Prostate gland (tissue), 2 donors: ENCODE measurements around the gene FANCG. TPM values are rescaled to one million over a fixed set of nuclear protein-coding genes. Genes with fewer than 3 reads are reported as not detected.

Experiments
- DNase-seq: peaks from one replicate; pipeline ENCODE4 v3.0.0-alpha.2; 2019; ENCODE audit warnings: low spot score
- H3K27ac ChIP-seq, 2 donors: fragments of 200-600 bp; sonication (generic); 2 replicates each; pipeline ENCODE4 v1.5.1; 2017 to 2019
- H3K27me3 ChIP-seq: fragments of 200-600 bp; sonication (generic); replicated peaks from 2 replicates; pipeline ENCODE4 v1.5.1; 2019; ENCODE audit not compliant: insufficient read depth
- H3K36me3 ChIP-seq, 2 donors: fragments of 200-600 bp; sonication (generic); 1 replicate in 1 of 2; 2 replicates in 1 of 2; pipeline versions ENCODE4 v1.5.1 to v1.8.1; 2017 to 2019
- H3K4me1 ChIP-seq: fragments of 200-600 bp; sonication (generic); replicated peaks from 2 replicates; pipeline ENCODE4 v1.5.1; 2019
- H3K4me3 ChIP-seq, 2 donors: fragments of 200-600 bp; sonication (generic); 2 replicates each; pipeline ENCODE4 v1.5.1; 2017 to 2019
- H3K9me3 ChIP-seq: fragments of 200-600 bp; sonication (generic); 2 replicates; pipeline ENCODE4 v1.5.1; 2017
- CTCF ChIP-seq, 4 experiments: fragments of 200-600 bp in 2 of 4; fragments of 450-650 bp in 2 of 4; sonication (generic) in 2 of 4; IDR thresholded peaks; 1 replicate in 3 of 4; 2 replicates in 1 of 4; pipeline ENCODE4 v1.5.1; 2016 to 2019; ENCODE audit warnings: antibody characterized with exemption in 4 of 4, mild to moderate bottlenecking in 2 of 4, moderate library complexity in 2 of 4
- POLR2A ChIP-seq: fragments of 450-650 bp; IDR thresholded peaks from one replicate; pipeline ENCODE4 v1.6.1; 2016; ENCODE audit warnings: antibody characterized with exemption, mild to moderate bottlenecking
- POLR2AphosphoS5 ChIP-seq: sonication (generic); formaldehyde crosslinking; IDR thresholded peaks from one replicate; pipeline ENCODE4 v1.6.1; 2017; ENCODE audit warnings: antibody characterized with exemption
- WGBS: methylation state at CpG from one replicate; pipeline ENCODE4 v1.1.5; 2018; 5-methylcytosine and 5-hydroxymethylcytosine counted together
- intact Hi-C: fragments of 100-400 bp; cut with DNase I; formaldehyde crosslinking; loops from one replicate; pipeline ENCODE4 v1.14.2; 2022
- total RNA-seq, 2 donors: library from RNA; depleted of rRNA; stranded (reverse); fragments of >200 nt; gene quantifications; one replicate each; pipeline ENCODE4 v1.1.0, GENCODE V29; 2016

Gene FANCG
- total RNA-seq, 2 donors from 2014 or later = 12.9 to 16.8 TPM

GRCh38 chr9:35091536-35091935 is 11.8 kb upstream of the FANCG start:
- no peak for TF ChIP-seq CTCF (IDR thresholded peaks at IDR 0.05)
- TF ChIP-seq POLR2A = no peak
- TF ChIP-seq POLR2AphosphoS5 = no peak
- intact Hi-C loops = no loop called here
- no peak overlapping the region for H3K4me3 ChIP-seq
- no peaks in the 10 kb centered on the region for H3K9me3 ChIP-seq
- H3K36me3 ChIP-seq = peaks cover 7 to 19% of the 10 kb centered on the region in 2 donors
- H3K27me3 ChIP-seq = no peaks in the 10 kb centered on the region
- 96% methylated on average over 17 of the region's 17 CpGs for WGBS
- no peak for DNase-seq
- no peak overlapping the region for H3K27ac ChIP-seq
- peaks cover 4% of the 10 kb centered on the region for H3K4me1 ChIP-seq

- peaks cover 7 to 19% of the 10 kb centered on the region in 2 donors for H3K36me3 ChIP-seq
- TF ChIP-seq CTCF (IDR thresholded peaks at IDR 0.05) (no peak), POLR2A (no peak), POLR2AphosphoS5 (no peak)
- no peak overlapping the region for H3K27ac ChIP-seq
- H3K4me1 ChIP-seq = no peaks in the 10 kb centered on the region
- intact Hi-C loops = no loop called here
- WGBS = 86% methylated on average over 2 of the region's 2 CpGs
- H3K27me3 ChIP-seq = no peaks in the 10 kb centered on the region
- H3K4me3 ChIP-seq = no peak overlapping the region
- H3K9me3 ChIP-seq = no peaks in the 10 kb centered on the region
- no peak for DNase-seq
Measured at GRCh38 chr9:35089434-35089833, 9.7 kb upstream of the FANCG start.

GRCh38 chr9:35085078-35085477 is 5.3 kb upstream of the FANCG start:
- TF ChIP-seq POLR2AphosphoS5 (no peak), CTCF (IDR thresholded peaks at IDR 0.05) (no peak), POLR2A (no peak)
- Histone ChIP-seq H3K27me3 (no peaks in the 10 kb centered on the region), H3K27ac (no peak overlapping the region), H3K9me3 (no peaks in the 10 kb centered on the region), H3K4me3 (no peak overlapping the region), H3K4me1 (no peaks in the 10 kb centered on the region), H3K36me3 (peaks cover 0 to 2% of the 10 kb centered on the region in 2 donors)
- intact Hi-C loops = no loop called here
- DNase-seq = no peak
- 86% methylated on average over 2 of the region's 2 CpGs for WGBS

- intact Hi-C loops = no loop called here
- Histone ChIP-seq H3K9me3 (no peaks in the 10 kb centered on the region), H3K27me3 (no peaks in the 10 kb centered on the region), H3K36me3 (no peaks in the 10 kb centered on the region), H3K4me3 (peak overlapping the region; percentile 42 to 68), H3K4me1 (peaks cover 7% of the 10 kb centered on the region), H3K27ac (peak overlapping the region; percentile 66 to 82)
- TF ChIP-seq CTCF (IDR thresholded peaks at IDR 0.05) (no peak), POLR2A (no peak), POLR2AphosphoS5 (no peak)
- no peak for DNase-seq
- WGBS = 3% methylated on average over 10 of the region's 10 CpGs
Measured at GRCh38 chr9:35079041-35079425, 709 bp downstream of the FANCG start.

- Histone ChIP-seq H3K9me3 (no peaks in the 10 kb centered on the region), H3K4me1 (peaks cover 8% of the 10 kb centered on the region), H3K27ac (no peak overlapping the region), H3K36me3 (no peaks in the 10 kb centered on the region), H3K27me3 (no peaks in the 10 kb centered on the region), H3K4me3 (no peak overlapping the region)
- no peak for DNase-seq
- WGBS = 70% methylated on average over 4 of the region's 4 CpGs
- intact Hi-C loops = no loop called here
- TF ChIP-seq POLR2AphosphoS5 (no peak), POLR2A (no peak), CTCF (IDR thresholded peaks at IDR 0.05) (no peak)
Measured at GRCh38 chr9:35078066-35078465, 1.7 kb downstream of the FANCG start.
